WTC11 (cell line): Measurements from ENCODE around the gene EHD1. TPM values are rescaled to one million over a fixed set of nuclear protein-coding genes. Genes with fewer than 3 reads are reported as not detected.
"Not testable (repeated sequence)": the region's sequence is repeated elsewhere in the genome, so short reads cannot be mapped to it uniquely, and the experiment has no call there.

Experiments used
- ATAC-seq: fragments of 200-7000 bp; cut with Tn5 transposase; 2 replicates; pipeline ENCODE4 v1.10.0; 2021; ENCODE audit warnings: mild to moderate bottlenecking, moderate library complexity
- CTCF ChIA-PET: fragments of 300-600 bp; sonication (Branson Sonifier 250); formaldehyde crosslinking; loops from one replicate; lab custom pipeline; 2021; ENCODE audit warnings: antibody characterized with exemption; lab: Charles Lee
- POLR2A ChIA-PET: fragments of 350-600 bp; sonication (Branson Sonifier 250); formaldehyde crosslinking; loops from one replicate; lab custom pipeline; 2021; ENCODE audit warnings: antibody characterized with exemption; lab: Charles Lee
- DNase-seq: peaks from one replicate; pipeline ENCODE4 v3.0.0; 2021; ENCODE audit warnings: low spot score
- H3K27ac Mint-ChIP-seq: 2 replicates; pipeline ENCODE4 v1.8.0; 2021; ENCODE audit warnings: mixed read lengths
- H3K27me3 Mint-ChIP-seq: 2 replicates; pipeline ENCODE4 v1.8.0; 2021; ENCODE audit warnings: low read depth, mild to moderate bottlenecking, moderate library complexity, mixed read lengths
- H3K36me3 Mint-ChIP-seq: 2 replicates; pipeline ENCODE4 v1.8.0; 2021; ENCODE audit warnings: mixed read lengths
- H3K4me1 Mint-ChIP-seq: 2 replicates; pipeline ENCODE4 v1.8.0; 2022; ENCODE audit warnings: mixed read lengths
- H3K4me3 Mint-ChIP-seq: 2 replicates; pipeline ENCODE4 v1.8.0; 2021; ENCODE audit warnings: mild to moderate bottlenecking, moderate library complexity, mixed read lengths
- H3K9me3 Mint-ChIP-seq: 2 replicates; pipeline ENCODE4 v1.8.0; 2021; ENCODE audit warnings: mixed read lengths
- FOXP1 ChIP-seq: sonication (generic); formaldehyde crosslinking; IDR thresholded peaks from 2 replicates; pipeline ENCODE4 v1.8.0; 2022; ENCODE audit warnings: missing genetic modification reagents, mild to moderate bottlenecking, moderate library complexity, borderline replicate concordance
- GABPB1 ChIP-seq: sonication (generic); formaldehyde crosslinking; IDR thresholded peaks from 2 replicates; pipeline ENCODE4 v1.8.1; 2023; ENCODE audit warnings: mild to moderate bottlenecking, missing genetic modification reagents
- GRHL2 ChIP-seq: fragments of 250-450 bp; sonication (Bioruptor Pico); IDR thresholded peaks from 2 replicates; pipeline ENCODE4 v1.8.0; 2022; ENCODE audit warnings: mild to moderate bottlenecking, moderate library complexity; ENCODE audit not compliant: insufficient replicate concordance, severe bottlenecking
- GTF2I ChIP-seq: fragments of 250-450 bp; sonication (Bioruptor Pico); conservative IDR thresholded peaks from 2 replicates; pipeline ENCODE4 v1.4.0; 2021; ENCODE audit warnings: mild to moderate bottlenecking
- IRF2 ChIP-seq: sonication (generic); formaldehyde crosslinking; IDR thresholded peaks from 2 replicates; pipeline ENCODE4 v1.8.0; 2022; ENCODE audit warnings: low read depth, missing genetic modification reagents, borderline replicate concordance
- OVOL2 ChIP-seq: fragments of 250-450 bp; sonication (Bioruptor Pico); IDR thresholded peaks from 2 replicates; pipeline ENCODE4 v1.9.0; 2021; ENCODE audit warnings: mild to moderate bottlenecking, borderline replicate concordance
- SP1 ChIP-seq: sonication (generic); formaldehyde crosslinking; conservative IDR thresholded peaks from 2 replicates; pipeline ENCODE4 v1.8.1; 2022; ENCODE audit warnings: missing genetic modification reagents
- ZNF263 ChIP-seq: sonication (generic); formaldehyde crosslinking; IDR thresholded peaks from 2 replicates; pipeline ENCODE4 v1.8.1; 2022; ENCODE audit warnings: low read depth, mild to moderate bottlenecking, moderate library complexity, missing genetic modification reagents
- total RNA-seq: library from RNA; stranded (reverse); gene quantifications from 3 replicates; pipeline ENCODE4 v1.2.3, GENCODE V29; 2021
- TF ChIP-seq, protein P1 (sequence below): fragments of 250-450 bp; sonication (Bioruptor Pico); IDR thresholded peaks from 2 replicates; pipeline ENCODE4 v1.8.0; 2021; ENCODE audit warnings: mild to moderate bottlenecking
- TF ChIP-seq, protein P2 (sequence below): fragments of 200-600 bp; IDR thresholded peaks from 2 replicates; pipeline ENCODE4 v1.8.0; 2022; ENCODE audit warnings: antibody characterized with exemption
- TF ChIP-seq, protein P3 (sequence below): sonication (generic); formaldehyde crosslinking; IDR thresholded peaks from 2 replicates; pipeline ENCODE4 v1.8.0; 2023; ENCODE audit warnings: mild to moderate bottlenecking, missing genetic modification reagents
- TF ChIP-seq, protein P4 (sequence below): sonication (generic); formaldehyde crosslinking; conservative IDR thresholded peaks from 2 replicates; pipeline ENCODE4 v1.8.1; 2023; ENCODE audit warnings: mild to moderate bottlenecking, low read depth, missing genetic modification reagents, moderate library complexity
- TF ChIP-seq, protein P5 (sequence below): fragments of 250-450 bp; sonication (Bioruptor Pico); IDR thresholded peaks from 2 replicates; pipeline ENCODE4 v1.9.0; 2021; ENCODE audit warnings: mild to moderate bottlenecking

Gene EHD1
- total RNA-seq, 1 experiment from 2014 or later: 38.1 TPM

DNA sequence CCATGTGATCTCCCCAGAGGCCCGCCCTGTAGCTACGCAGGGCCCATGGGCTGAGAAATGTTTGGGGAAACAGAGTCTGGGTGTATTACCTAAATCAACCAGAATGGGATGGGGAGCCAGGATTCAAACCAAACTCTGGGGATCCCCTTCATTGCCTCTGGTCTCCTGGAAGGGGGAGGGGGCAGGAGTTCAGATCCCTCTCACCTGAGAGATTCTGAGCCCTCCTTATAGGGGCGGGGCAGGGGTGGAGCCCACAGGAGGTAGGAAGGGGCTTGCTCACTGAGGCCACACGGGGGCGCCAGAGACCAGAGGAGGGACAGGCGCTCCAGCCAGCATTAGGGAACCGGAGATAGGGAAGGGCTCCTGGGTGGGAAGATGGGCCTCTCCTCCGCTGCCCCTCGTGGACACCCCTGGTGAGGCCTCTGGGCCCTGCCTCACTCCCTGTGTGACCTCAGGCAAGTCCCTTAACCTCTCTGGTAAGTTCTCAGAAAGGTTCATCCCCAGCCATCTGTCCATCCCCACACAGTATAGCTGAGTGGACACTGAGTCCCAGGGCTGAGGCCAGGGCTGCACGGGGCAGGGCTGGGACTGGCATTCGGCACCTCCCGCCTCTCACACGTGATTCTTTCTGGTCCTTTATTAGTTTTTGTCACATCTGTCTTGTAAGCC, 31.3 kb downstream of the EHD1 start (continued):
- TF ChIP-seq, protein P1, sequence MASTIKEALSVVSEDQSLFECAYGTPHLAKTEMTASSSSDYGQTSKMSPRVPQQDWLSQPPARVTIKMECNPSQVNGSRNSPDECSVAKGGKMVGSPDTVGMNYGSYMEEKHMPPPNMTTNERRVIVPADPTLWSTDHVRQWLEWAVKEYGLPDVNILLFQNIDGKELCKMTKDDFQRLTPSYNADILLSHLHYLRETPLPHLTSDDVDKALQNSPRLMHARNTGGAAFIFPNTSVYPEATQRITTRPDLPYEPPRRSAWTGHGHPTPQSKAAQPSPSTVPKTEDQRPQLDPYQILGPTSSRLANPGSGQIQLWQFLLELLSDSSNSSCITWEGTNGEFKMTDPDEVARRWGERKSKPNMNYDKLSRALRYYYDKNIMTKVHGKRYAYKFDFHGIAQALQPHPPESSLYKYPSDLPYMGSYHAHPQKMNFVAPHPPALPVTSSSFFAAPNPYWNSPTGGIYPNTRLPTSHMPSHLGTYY (CRISPR knock-in tag): no peak
- TF ChIP-seq, protein P2, sequence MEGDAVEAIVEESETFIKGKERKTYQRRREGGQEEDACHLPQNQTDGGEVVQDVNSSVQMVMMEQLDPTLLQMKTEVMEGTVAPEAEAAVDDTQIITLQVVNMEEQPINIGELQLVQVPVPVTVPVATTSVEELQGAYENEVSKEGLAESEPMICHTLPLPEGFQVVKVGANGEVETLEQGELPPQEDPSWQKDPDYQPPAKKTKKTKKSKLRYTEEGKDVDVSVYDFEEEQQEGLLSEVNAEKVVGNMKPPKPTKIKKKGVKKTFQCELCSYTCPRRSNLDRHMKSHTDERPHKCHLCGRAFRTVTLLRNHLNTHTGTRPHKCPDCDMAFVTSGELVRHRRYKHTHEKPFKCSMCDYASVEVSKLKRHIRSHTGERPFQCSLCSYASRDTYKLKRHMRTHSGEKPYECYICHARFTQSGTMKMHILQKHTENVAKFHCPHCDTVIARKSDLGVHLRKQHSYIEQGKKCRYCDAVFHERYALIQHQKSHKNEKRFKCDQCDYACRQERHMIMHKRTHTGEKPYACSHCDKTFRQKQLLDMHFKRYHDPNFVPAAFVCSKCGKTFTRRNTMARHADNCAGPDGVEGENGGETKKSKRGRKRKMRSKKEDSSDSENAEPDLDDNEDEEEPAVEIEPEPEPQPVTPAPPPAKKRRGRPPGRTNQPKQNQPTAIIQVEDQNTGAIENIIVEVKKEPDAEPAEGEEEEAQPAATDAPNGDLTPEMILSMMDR: peak; percentile 96
- TF ChIP-seq OVOL2: no peak
- no peak for TF ChIP-seq IRF2
- peak; percentile 72; the same call in 1 of the 2 replicates for TF ChIP-seq GTF2I (CRISPR knock-in tag)
- no peak for TF ChIP-seq ZNF263 (CRISPR knock-in tag)
- TF ChIP-seq, protein P3, sequence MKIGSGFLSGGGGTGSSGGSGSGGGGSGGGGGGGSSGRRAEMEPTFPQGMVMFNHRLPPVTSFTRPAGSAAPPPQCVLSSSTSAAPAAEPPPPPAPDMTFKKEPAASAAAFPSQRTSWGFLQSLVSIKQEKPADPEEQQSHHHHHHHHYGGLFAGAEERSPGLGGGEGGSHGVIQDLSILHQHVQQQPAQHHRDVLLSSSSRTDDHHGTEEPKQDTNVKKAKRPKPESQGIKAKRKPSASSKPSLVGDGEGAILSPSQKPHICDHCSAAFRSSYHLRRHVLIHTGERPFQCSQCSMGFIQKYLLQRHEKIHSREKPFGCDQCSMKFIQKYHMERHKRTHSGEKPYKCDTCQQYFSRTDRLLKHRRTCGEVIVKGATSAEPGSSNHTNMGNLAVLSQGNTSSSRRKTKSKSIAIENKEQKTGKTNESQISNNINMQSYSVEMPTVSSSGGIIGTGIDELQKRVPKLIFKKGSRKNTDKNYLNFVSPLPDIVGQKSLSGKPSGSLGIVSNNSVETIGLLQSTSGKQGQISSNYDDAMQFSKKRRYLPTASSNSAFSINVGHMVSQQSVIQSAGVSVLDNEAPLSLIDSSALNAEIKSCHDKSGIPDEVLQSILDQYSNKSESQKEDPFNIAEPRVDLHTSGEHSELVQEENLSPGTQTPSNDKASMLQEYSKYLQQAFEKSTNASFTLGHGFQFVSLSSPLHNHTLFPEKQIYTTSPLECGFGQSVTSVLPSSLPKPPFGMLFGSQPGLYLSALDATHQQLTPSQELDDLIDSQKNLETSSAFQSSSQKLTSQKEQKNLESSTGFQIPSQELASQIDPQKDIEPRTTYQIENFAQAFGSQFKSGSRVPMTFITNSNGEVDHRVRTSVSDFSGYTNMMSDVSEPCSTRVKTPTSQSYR (CRISPR knock-in tag): peak; percentile 64; the same call in 1 of the 2 replicates
- TF ChIP-seq SP1 (CRISPR knock-in tag): peak; percentile 75; the same call in 1 of the 2 replicates

DNA sequence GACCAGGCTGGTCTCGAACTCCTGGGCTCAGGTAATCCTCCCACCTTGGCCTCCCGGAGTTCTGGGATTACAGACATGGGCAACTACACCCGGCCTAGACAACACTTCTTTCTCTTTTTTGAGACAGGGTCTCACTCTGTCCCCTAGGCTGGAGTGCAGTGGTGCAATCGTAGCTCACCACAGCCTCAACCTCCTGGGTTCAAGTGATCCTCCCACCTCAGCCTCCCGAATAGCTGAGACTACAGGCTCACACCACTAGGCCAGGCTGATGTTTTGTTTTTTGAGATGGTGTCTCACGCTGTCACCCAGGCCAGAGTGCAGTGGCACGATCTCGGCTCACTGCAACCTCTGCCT, 32.7 kb downstream of the EHD1 start:
- H3K9me3 Mint-ChIP-seq, POLR2A ChIA-PET, H3K36me3 Mint-ChIP-seq, DNase-seq, ATAC-seq, H3K27ac Mint-ChIP-seq, H3K27me3 Mint-ChIP-seq: not testable (repeated sequence)
- H3K4me1 Mint-ChIP-seq: peaks cover 40% of the 10 kb centered on the region
- CTCF ChIA-PET: interaction anchor here (0.7 to 12.5 kb wide), 7 partner anchors 40 to 396 kb away, joined by 3 to 372 read pairs (median 37); partner anchors contain the start of genes ARL2, BATF2, EHD1 and MAP4K2
- H3K4me3 Mint-ChIP-seq: peak overlapping the region; percentile 65

DNA sequence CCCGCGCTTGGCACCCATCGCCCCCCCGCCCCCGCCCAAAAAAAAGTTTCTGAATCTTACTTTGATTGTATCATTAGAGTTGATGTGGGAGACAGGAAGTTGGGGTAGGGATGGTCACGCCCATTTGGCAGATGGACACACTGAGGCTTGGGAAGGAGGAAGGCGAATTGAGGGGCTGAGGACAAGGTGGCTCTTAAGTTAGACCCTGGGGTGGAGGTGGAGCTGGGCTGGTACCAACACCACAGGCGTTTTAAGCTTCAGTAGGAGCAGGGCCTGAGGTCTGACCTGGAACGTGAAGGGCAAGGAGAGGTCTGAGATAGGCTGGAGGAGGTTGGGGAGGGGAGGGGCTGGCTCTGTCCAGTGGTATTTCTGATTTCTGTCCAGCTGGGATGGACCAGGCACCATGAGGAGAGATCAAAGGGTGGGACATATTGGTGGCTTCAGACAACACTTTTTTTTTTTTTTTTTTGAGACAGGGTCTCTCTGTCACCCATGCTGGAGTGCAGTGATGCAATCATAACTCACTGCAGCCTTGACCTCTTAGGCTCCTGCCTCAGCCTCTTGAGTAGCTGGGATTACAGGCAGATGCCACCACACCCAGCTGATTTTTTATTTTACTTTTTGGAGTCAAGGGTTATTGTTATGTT, 33.2 kb downstream of the EHD1 start:
- CTCF ChIA-PET: interaction anchor here (0.7 to 12.5 kb wide), 6 partner anchors 41 to 395 kb away, joined by 3 to 372 read pairs (median 35); partner anchors contain the start of genes ARL2, BATF2, EHD1 and MAP4K2
- ATAC-seq (no peak), DNase-seq (no peak)
- Mint-ChIP-seq H3K9me3 (no peaks in the 10 kb centered on the region), H3K4me1 (peaks cover 40% of the 10 kb centered on the region), H3K27ac (peak overlapping the region; percentile 91), H3K4me3 (peak overlapping the region; percentile 65), H3K36me3 (no peaks in the 10 kb centered on the region), H3K27me3 (no peaks in the 10 kb centered on the region)
- TF ChIP-seq FOXP1 (CRISPR knock-in tag) (no peak), GABPB1 (CRISPR knock-in tag) (0 out of 2 replicates have a peak, but pooled peaks have one; percentile 22), GRHL2 (no peak), GTF2I (CRISPR knock-in tag) (peak; percentile 90)
- TF ChIP-seq, protein P4, sequence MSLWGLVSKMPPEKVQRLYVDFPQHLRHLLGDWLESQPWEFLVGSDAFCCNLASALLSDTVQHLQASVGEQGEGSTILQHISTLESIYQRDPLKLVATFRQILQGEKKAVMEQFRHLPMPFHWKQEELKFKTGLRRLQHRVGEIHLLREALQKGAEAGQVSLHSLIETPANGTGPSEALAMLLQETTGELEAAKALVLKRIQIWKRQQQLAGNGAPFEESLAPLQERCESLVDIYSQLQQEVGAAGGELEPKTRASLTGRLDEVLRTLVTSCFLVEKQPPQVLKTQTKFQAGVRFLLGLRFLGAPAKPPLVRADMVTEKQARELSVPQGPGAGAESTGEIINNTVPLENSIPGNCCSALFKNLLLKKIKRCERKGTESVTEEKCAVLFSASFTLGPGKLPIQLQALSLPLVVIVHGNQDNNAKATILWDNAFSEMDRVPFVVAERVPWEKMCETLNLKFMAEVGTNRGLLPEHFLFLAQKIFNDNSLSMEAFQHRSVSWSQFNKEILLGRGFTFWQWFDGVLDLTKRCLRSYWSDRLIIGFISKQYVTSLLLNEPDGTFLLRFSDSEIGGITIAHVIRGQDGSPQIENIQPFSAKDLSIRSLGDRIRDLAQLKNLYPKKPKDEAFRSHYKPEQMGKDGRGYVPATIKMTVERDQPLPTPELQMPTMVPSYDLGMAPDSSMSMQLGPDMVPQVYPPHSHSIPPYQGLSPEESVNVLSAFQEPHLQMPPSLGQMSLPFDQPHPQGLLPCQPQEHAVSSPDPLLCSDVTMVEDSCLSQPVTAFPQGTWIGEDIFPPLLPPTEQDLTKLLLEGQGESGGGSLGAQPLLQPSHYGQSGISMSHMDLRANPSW: no peak
- TF ChIP-seq, protein P5, sequence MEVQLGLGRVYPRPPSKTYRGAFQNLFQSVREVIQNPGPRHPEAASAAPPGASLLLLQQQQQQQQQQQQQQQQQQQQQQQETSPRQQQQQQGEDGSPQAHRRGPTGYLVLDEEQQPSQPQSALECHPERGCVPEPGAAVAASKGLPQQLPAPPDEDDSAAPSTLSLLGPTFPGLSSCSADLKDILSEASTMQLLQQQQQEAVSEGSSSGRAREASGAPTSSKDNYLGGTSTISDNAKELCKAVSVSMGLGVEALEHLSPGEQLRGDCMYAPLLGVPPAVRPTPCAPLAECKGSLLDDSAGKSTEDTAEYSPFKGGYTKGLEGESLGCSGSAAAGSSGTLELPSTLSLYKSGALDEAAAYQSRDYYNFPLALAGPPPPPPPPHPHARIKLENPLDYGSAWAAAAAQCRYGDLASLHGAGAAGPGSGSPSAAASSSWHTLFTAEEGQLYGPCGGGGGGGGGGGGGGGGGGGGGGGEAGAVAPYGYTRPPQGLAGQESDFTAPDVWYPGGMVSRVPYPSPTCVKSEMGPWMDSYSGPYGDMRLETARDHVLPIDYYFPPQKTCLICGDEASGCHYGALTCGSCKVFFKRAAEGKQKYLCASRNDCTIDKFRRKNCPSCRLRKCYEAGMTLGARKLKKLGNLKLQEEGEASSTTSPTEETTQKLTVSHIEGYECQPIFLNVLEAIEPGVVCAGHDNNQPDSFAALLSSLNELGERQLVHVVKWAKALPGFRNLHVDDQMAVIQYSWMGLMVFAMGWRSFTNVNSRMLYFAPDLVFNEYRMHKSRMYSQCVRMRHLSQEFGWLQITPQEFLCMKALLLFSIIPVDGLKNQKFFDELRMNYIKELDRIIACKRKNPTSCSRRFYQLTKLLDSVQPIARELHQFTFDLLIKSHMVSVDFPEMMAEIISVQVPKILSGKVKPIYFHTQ (CRISPR knock-in tag): no peak
- POLR2A ChIA-PET: no interaction called here
